Spleen (tissue), 7 donors: ENCODE results near the gene ADAM33.

Source experiments
- POLR2A ChIP-seq, 3 donors: fragments of 450-650 bp; IDR thresholded peaks; one replicate each; pipeline ENCODE4 v1.5.1; 2017; ENCODE audit warnings: antibody characterized with exemption in 3 of 3, mild to moderate bottlenecking in 1 of 3
- TF ChIP-seq, protein P1 (sequence below), 11 experiments: fragments of 200-600 bp in 7 of 11; fragments of 450-650 bp in 4 of 11; sonication (generic) in 4 of 11; IDR thresholded peaks in 8 of 11; conservative IDR thresholded peaks in 3 of 11; 1 replicate in 7 of 11; 2 replicates in 4 of 11; pipeline versions ENCODE4 v1.4.0 to v1.8.0; 2016 to 2021; ENCODE audit warnings: antibody characterized with exemption in 11 of 11, inconsistent platforms in 4 of 11, mild to moderate bottlenecking in 1 of 11
- donor health status: DM: no; HTN: no; CAD: no; lungs with moderate emphysema.
- donor health status: DM: no; HTN: no; CAD: no.
- donor health status: DM: no; HTN: no; CAD: no.

DNA sequence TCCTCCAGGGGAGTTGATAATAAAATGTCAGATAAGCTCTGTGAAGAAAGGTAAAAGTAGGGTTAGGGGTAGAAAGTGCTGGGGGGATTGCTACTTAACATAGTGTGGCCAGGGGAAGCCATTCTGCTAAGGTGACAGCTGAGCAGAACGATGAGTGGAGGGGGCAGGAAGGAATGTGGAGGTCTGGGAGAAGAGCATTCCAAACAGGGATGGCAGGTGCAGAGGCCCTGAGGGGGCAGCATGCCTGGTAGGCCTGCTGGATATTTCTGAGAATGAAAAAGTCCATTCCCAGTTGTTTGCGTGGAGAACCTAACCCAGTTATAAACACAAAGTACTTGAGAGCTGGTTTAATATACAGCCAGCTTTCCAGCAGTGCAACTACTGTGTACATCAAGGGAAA is 27.9 kb downstream of the ADAM33 start:
- TF ChIP-seq, protein P1, sequence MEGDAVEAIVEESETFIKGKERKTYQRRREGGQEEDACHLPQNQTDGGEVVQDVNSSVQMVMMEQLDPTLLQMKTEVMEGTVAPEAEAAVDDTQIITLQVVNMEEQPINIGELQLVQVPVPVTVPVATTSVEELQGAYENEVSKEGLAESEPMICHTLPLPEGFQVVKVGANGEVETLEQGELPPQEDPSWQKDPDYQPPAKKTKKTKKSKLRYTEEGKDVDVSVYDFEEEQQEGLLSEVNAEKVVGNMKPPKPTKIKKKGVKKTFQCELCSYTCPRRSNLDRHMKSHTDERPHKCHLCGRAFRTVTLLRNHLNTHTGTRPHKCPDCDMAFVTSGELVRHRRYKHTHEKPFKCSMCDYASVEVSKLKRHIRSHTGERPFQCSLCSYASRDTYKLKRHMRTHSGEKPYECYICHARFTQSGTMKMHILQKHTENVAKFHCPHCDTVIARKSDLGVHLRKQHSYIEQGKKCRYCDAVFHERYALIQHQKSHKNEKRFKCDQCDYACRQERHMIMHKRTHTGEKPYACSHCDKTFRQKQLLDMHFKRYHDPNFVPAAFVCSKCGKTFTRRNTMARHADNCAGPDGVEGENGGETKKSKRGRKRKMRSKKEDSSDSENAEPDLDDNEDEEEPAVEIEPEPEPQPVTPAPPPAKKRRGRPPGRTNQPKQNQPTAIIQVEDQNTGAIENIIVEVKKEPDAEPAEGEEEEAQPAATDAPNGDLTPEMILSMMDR (IDR thresholded peaks at IDR 0.05 in 8 of 11, conservative IDR thresholded peaks at IDR 0.05 in 3 of 11) = no peak
- TF ChIP-seq POLR2A (IDR thresholded peaks at IDR 0.05) = no peak
